Astrocyte (in vitro differentiated cells and primary cell): ENCODE results near the gene FLRT1. TPM values are rescaled to one million over a fixed set of nuclear protein-coding genes. Genes with fewer than 3 reads are reported as not detected.

Experiments
- DNase-seq: peaks from one replicate; pipeline ENCODE4 v3.0.0-alpha.2; 2010; ENCODE audit warnings: low read depth
- FAIRE-seq: peaks from 2 replicates; lab custom pipeline; 2011; peaks lifted over from hg19 to GRCh38; lab: Jason Lieb, UNC
- H2AFZ ChIP-seq: 2 replicates; pipeline ENCODE4 v1.6.0; 2012; ENCODE audit warnings: low read depth, low read length, inconsistent platforms
- H3K27ac ChIP-seq: 2 replicates; pipeline ENCODE4 v1.5.1; 2011; ENCODE audit warnings: low read depth, low read length, inconsistent platforms
- H3K27me3 ChIP-seq: 2 replicates; pipeline ENCODE4 v1.6.0; 2011; ENCODE audit warnings: low read length, inconsistent platforms; ENCODE audit not compliant: insufficient read depth
- H3K36me3 ChIP-seq: 2 replicates; pipeline ENCODE4 v1.5.1; 2011; ENCODE audit warnings: low read length, inconsistent platforms; ENCODE audit not compliant: insufficient read depth
- H3K4me1 ChIP-seq: 2 replicates; pipeline ENCODE4 v1.5.1; 2011; ENCODE audit warnings: low read length, inconsistent platforms; ENCODE audit not compliant: insufficient read depth
- H3K4me2 ChIP-seq: 2 replicates; pipeline ENCODE4 v1.6.0; 2012; ENCODE audit warnings: low read length, inconsistent platforms
- H3K4me3 ChIP-seq: 2 replicates; pipeline ENCODE4 v1.5.1; 2011; ENCODE audit warnings: low read depth, mild to moderate bottlenecking, low read length, inconsistent platforms; ENCODE audit not compliant: insufficient read depth
- H3K79me2 ChIP-seq: 2 replicates; pipeline ENCODE4 v1.6.0; 2012; ENCODE audit warnings: mild to moderate bottlenecking, low read length, inconsistent platforms; ENCODE audit not compliant: insufficient read depth
- H3K9ac ChIP-seq: 2 replicates; pipeline ENCODE4 v1.6.0; 2012; ENCODE audit warnings: mild to moderate bottlenecking, low read length, inconsistent platforms
- H3K9me3 ChIP-seq: 2 replicates; pipeline ENCODE4 v1.5.1; 2012; ENCODE audit warnings: low read depth, mild to moderate bottlenecking, low read length, inconsistent platforms; ENCODE audit not compliant: insufficient read depth
- H4K20me1 ChIP-seq: 2 replicates; pipeline ENCODE4 v1.6.0; 2012; ENCODE audit warnings: low read length, inconsistent platforms; ENCODE audit not compliant: insufficient read depth
- H3K27ac Mint-ChIP-seq: one replicate; pipeline ENCODE4 v1.8.0; 2021; ENCODE audit warnings: mild to moderate bottlenecking, mixed read lengths; ENCODE audit not compliant: unreplicated experiment
- H3K27me3 Mint-ChIP-seq: one replicate; pipeline ENCODE4 v1.8.0; 2021; ENCODE audit warnings: low read depth, mixed read lengths; ENCODE audit not compliant: unreplicated experiment
- H3K36me3 Mint-ChIP-seq: one replicate; pipeline ENCODE4 v1.8.0; 2021; ENCODE audit warnings: low read depth, mixed read lengths; ENCODE audit not compliant: unreplicated experiment
- H3K4me1 Mint-ChIP-seq: one replicate; pipeline ENCODE4 v1.8.0; 2021; ENCODE audit warnings: low read depth, mixed read lengths; ENCODE audit not compliant: unreplicated experiment
- H3K4me3 Mint-ChIP-seq: one replicate; pipeline ENCODE4 v1.8.0; 2021; ENCODE audit warnings: mild to moderate bottlenecking, moderate library complexity, mixed read lengths; ENCODE audit not compliant: unreplicated experiment
- H3K9me3 Mint-ChIP-seq: one replicate; pipeline ENCODE4 v1.8.0; 2021; ENCODE audit warnings: mild to moderate bottlenecking, mixed read lengths; ENCODE audit not compliant: unreplicated experiment
- EZH2 ChIP-seq: IDR thresholded peaks from 2 replicates; pipeline ENCODE4 v1.6.1; 2012; ENCODE audit warnings: mild to moderate bottlenecking, low read length, inconsistent platforms; ENCODE audit not compliant: insufficient read depth
- total RNA-seq: library from RNA; stranded (reverse); gene quantifications from 2 replicates; pipeline ENCODE4 v1.2.1, GENCODE V29; 2021
- TF ChIP-seq, protein P1 (sequence below): IDR thresholded peaks from 2 replicates; pipeline ENCODE4 v1.5.1; 2011; ENCODE audit warnings: low read depth, mild to moderate bottlenecking, inconsistent platforms, low read length, moderate library complexity; ENCODE audit not compliant: insufficient read depth

Gene FLRT1
- total RNA-seq, 1 donor from 2014 or later, result 0.20 TPM

DNA sequence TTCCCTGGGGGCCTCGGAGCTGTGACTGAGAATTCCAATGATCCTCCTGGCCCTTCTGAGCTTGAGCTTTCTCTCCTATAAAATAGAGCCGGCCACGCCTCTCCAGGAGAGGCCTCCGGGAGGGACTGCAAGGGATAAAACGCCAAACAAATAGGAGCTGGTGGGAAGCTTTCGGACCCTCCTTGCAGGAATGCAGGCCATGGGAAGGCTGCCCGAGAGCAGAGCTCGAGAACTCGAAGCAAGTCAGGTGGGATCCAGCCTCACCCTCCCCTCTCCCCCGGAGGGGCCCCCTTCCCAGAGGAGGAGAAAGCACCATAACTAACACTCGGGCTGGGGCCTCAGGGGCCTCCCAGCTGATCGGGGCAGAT lies 34.6 kb downstream of the FLRT1 start:
- H3K27me3 ChIP-seq, result peaks cover 4% of the 10 kb centered on the region
- Mint-ChIP-seq H3K9me3 (no peaks in the 10 kb centered on the region), H3K36me3 (no peaks in the 10 kb centered on the region), H3K4me3 (no peak overlapping the region), H3K4me1 (no peaks in the 10 kb centered on the region), H3K27me3 (peaks cover 48% of the 10 kb centered on the region), H3K27ac (no peak overlapping the region)
- no peak for TF ChIP-seq EZH2
- TF ChIP-seq, protein P1, sequence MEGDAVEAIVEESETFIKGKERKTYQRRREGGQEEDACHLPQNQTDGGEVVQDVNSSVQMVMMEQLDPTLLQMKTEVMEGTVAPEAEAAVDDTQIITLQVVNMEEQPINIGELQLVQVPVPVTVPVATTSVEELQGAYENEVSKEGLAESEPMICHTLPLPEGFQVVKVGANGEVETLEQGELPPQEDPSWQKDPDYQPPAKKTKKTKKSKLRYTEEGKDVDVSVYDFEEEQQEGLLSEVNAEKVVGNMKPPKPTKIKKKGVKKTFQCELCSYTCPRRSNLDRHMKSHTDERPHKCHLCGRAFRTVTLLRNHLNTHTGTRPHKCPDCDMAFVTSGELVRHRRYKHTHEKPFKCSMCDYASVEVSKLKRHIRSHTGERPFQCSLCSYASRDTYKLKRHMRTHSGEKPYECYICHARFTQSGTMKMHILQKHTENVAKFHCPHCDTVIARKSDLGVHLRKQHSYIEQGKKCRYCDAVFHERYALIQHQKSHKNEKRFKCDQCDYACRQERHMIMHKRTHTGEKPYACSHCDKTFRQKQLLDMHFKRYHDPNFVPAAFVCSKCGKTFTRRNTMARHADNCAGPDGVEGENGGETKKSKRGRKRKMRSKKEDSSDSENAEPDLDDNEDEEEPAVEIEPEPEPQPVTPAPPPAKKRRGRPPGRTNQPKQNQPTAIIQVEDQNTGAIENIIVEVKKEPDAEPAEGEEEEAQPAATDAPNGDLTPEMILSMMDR, result no peak
- no peaks in the 10 kb centered on the region for H3K36me3 ChIP-seq
- H3K4me3 ChIP-seq, result no peak overlapping the region
- no peak overlapping the region for H3K27ac ChIP-seq
- no peaks in the 10 kb centered on the region for H3K79me2 ChIP-seq
- no peaks in the 10 kb centered on the region for H3K4me1 ChIP-seq
- FAIRE-seq (no peak), DNase-seq (no peak)
- H3K9me3 ChIP-seq, result peaks cover 3% of the 10 kb centered on the region
- H2AFZ ChIP-seq, result no peak overlapping the region
- no peak overlapping the region for H3K4me2 ChIP-seq
- H4K20me1 ChIP-seq, result peaks cover 20% of the 10 kb centered on the region
- H3K9ac ChIP-seq, result no peak overlapping the region

DNA sequence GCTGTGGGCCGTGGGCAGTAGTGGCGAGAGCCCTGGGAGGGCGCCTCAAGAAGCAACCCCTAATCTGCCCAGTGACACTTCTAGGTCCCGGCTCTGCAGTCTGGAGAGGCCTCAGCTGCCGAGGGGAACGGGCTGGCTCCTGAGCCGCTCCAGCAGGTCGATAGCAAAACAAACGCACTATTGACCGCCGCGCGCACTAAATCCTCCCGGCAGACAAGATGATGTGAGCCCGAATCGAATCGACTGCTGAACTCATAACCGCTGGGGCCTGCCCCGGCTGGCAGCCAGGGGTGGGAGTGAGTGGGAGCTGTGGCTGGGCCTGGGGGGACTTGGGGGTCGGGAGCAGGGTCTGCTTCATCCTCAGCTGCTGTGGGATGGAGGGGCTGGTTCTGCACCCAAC lies 36.1 kb downstream of the FLRT1 start:
- H4K20me1 ChIP-seq, result peaks cover 21% of the 10 kb centered on the region
- H3K27me3 ChIP-seq, result peaks cover 7% of the 10 kb centered on the region
- H2AFZ ChIP-seq, result no peak overlapping the region
- H3K9me3 ChIP-seq, result peaks cover 3% of the 10 kb centered on the region
- no peak overlapping the region for H3K4me2 ChIP-seq
- no peak overlapping the region for H3K27ac ChIP-seq
- Mint-ChIP-seq H3K36me3 (no peaks in the 10 kb centered on the region), H3K4me1 (no peaks in the 10 kb centered on the region), H3K27ac (no peak overlapping the region), H3K27me3 (peaks cover 54% of the 10 kb centered on the region), H3K4me3 (no peak overlapping the region), H3K9me3 (no peaks in the 10 kb centered on the region)
- H3K36me3 ChIP-seq, result no peaks in the 10 kb centered on the region
- no peak overlapping the region for H3K9ac ChIP-seq
- no peak for FAIRE-seq
- no peaks in the 10 kb centered on the region for H3K79me2 ChIP-seq
- TF ChIP-seq EZH2, result no peak
- TF ChIP-seq, protein P1, result no peak
- no peak for DNase-seq
- no peak overlapping the region for H3K4me3 ChIP-seq
- H3K4me1 ChIP-seq, result no peaks in the 10 kb centered on the region

DNA sequence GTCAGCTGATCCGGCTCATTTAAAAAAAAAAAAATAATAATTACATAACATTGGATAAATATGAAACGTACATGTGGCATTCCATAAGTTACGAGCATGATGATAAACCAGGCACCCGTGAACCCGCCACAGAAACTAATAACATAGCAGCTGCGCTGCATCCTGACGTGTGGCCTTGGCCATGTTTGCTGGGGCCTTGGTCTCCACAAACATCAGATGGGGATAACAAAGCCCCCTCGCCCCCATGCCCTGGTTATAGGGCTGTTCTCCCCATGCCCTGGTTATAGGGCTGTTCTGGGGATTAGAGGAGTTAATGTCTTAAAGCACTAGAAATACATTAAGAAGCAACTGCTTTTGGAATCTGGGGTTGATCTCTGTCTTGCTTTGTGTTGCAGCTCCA lies 36.7 kb downstream of the FLRT1 start:
- no peaks in the 10 kb centered on the region for H3K4me1 ChIP-seq
- H3K9me3 ChIP-seq, result peaks cover 3% of the 10 kb centered on the region
- no peaks in the 10 kb centered on the region for H3K36me3 ChIP-seq
- FAIRE-seq, result no peak
- TF ChIP-seq, protein P1, result no peak
- TF ChIP-seq EZH2, result no peak
- H2AFZ ChIP-seq, result no peak overlapping the region
- H3K4me2 ChIP-seq, result no peak overlapping the region
- Mint-ChIP-seq H3K9me3 (no peaks in the 10 kb centered on the region), H3K27me3 (peaks cover 52% of the 10 kb centered on the region), H3K4me1 (no peaks in the 10 kb centered on the region), H3K4me3 (no peak overlapping the region), H3K27ac (no peak overlapping the region), H3K36me3 (no peaks in the 10 kb centered on the region)
- no peak overlapping the region for H3K9ac ChIP-seq
- no peak overlapping the region for H3K4me3 ChIP-seq
- H4K20me1 ChIP-seq, result peaks cover 21% of the 10 kb centered on the region
- H3K27ac ChIP-seq, result no peak overlapping the region
- H3K27me3 ChIP-seq, result peaks cover 7% of the 10 kb centered on the region
- DNase-seq, result no peak
- no peaks in the 10 kb centered on the region for H3K79me2 ChIP-seq
